Tibial nerve (tissue), 4 donors: Measurements from ENCODE around the gene GABRR2.

Experiments
- CTCF ChIP-seq, 5 experiments: fragments of 200-600 bp in 3 of 5; fragments of 450-650 bp in 2 of 5; sonication (generic) in 3 of 5; IDR thresholded peaks; one replicate each; pipeline ENCODE4 v1.5.1; 2016 to 2019; ENCODE audit warnings: antibody characterized with exemption in 5 of 5, mild to moderate bottlenecking in 3 of 5, moderate library complexity in 2 of 5
- EP300 ChIP-seq, 2 donors: sonication (generic); formaldehyde crosslinking; IDR thresholded peaks; one replicate each; pipeline ENCODE4 v1.6.1; 2017; ENCODE audit warnings: antibody characterized with exemption in 2 of 2, mild to moderate bottlenecking in 1 of 2

- TF ChIP-seq CTCF (IDR thresholded peaks at IDR 0.05) (no peak), EP300 (IDR thresholded peaks at IDR 0.05) (no peak)
Measured at GRCh38 chr6:89284963-89285735, 29.9 kb downstream of the GABRR2 start.
